Measurements from ENCODE around the gene GRIA3.

Gene GRIA3

GRCh38 chrX:123263270-123263669 is 79.2 kb downstream of the GRIA3 start:
- TF ChIP-seq CTCF (IDR thresholded peaks at IDR 0.05) = no peak
- H3K27ac ChIP-seq = no peak overlapping the region
- no peak for DNase-seq (ENCODE audit: low spot score)
- no peak overlapping the region for H3K4me3 ChIP-seq

- DNase-seq (ENCODE audit: low spot score) = no peak
- no peak overlapping the region for H3K4me3 ChIP-seq
- no peak for TF ChIP-seq CTCF (IDR thresholded peaks at IDR 0.05)
- H3K27ac ChIP-seq = no peak overlapping the region
Observed at GRCh38 chrX:123263747-123264146, 79.7 kb downstream of the GRIA3 start.

GRCh38 chrX:123267220-123267619 is 83.1 kb downstream of the GRIA3 start:
- no peak for TF ChIP-seq CTCF (IDR thresholded peaks at IDR 0.05)
- DNase-seq (ENCODE audit: low spot score) = no peak

DNA sequence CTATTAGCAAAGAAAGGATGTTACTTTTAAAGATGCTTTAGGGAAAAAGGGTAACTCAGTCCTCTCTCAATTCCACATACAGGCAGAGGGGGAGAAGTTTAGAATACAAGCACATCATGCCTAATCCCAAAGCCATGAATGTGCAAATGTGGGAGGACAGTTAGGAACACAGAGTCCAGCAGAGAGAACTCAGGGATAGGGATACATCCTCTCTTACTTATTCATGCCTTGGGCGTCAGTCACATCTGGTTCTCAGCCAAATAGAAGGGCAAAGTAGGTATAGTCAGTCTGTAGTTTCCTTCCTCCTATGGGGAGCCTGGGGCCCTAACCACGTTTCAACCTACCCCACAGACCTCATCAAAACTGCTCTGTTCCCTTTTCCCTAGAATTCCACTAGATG is 87.8 kb downstream of the GRIA3 start:
- TF ChIP-seq CTCF (IDR thresholded peaks at IDR 0.05) = no peak
- DNase-seq (ENCODE audit: low spot score) = no peak
- H3K27ac ChIP-seq = no peak overlapping the region
- H3K4me3 ChIP-seq = no peak overlapping the region

More at GRCh38 chrX:123267220-123267619, 83.1 kb downstream of the GRIA3 start:
- no peak overlapping the region for H3K4me3 ChIP-seq
- no peak overlapping the region for H3K27ac ChIP-seq

GRCh38 chrX:123272630-123273029 is 88.6 kb downstream of the GRIA3 start:
- no peak overlapping the region for H3K4me3 ChIP-seq
- DNase-seq (ENCODE audit: low spot score) = no peak
- no peak overlapping the region for H3K27ac ChIP-seq
- no peak for TF ChIP-seq CTCF (IDR thresholded peaks at IDR 0.05)

DNA sequence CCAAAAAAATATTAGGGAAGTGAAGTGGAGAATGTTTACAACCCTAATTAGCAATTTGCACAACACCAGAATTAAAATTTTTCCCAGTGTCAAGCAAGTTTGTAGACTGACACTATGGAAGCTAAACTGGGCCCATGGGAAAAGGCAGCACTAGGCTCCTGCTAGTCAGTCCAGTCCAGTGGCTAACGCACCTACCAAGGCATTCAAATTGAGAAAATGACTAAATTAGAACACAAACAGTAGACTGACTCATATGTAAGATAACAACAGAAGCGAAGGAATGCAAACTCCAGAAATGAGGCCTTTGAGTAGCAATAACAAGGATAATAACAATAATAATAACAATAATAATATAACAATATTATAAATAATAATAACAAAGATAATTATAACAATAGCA is 90.7 kb downstream of the GRIA3 start:
- no peak for TF ChIP-seq CTCF (IDR thresholded peaks at IDR 0.05)
- Histone ChIP-seq H3K27ac (no peak overlapping the region), H3K4me3 (no peak overlapping the region)
- DNase-seq (ENCODE audit: low spot score) = no peak

- DNase-seq (ENCODE audit: low spot score) = no peak
- Histone ChIP-seq H3K27ac (no peak overlapping the region), H3K4me3 (no peak overlapping the region)
- no peak for TF ChIP-seq CTCF (IDR thresholded peaks at IDR 0.05)
Observed at GRCh38 chrX:123277347-123277746, 93.3 kb downstream of the GRIA3 start.
